HepG2 (cell line): ENCODE data around the gene SRRM3. TPM values are rescaled to one million over a fixed set of nuclear protein-coding genes. Genes with fewer than 3 reads are reported as not detected.

Experiments
- ATF2 ChIP-seq: sonication (generic); formaldehyde crosslinking; IDR thresholded peaks from 2 replicates; pipeline ENCODE4 v1.4.0; 2020; ENCODE audit warnings: missing genetic modification reagents
- ATF3 ChIP-seq: sonication (generic); formaldehyde crosslinking; IDR thresholded peaks from 2 replicates; pipeline ENCODE4 v1.4.0; 2020; ENCODE audit warnings: missing genetic modification reagents
- CSRNP2 ChIP-seq: sonication (generic); formaldehyde crosslinking; conservative IDR thresholded peaks from 2 replicates; pipeline ENCODE4 v1.8.0; 2022; ENCODE audit warnings: low read depth, missing genetic modification reagents
- DPF2 ChIP-seq: sonication (generic); formaldehyde crosslinking; IDR thresholded peaks from 2 replicates; pipeline ENCODE4 v1.4.0; 2020; ENCODE audit warnings: mild to moderate bottlenecking, low read depth, missing genetic modification reagents, borderline replicate concordance
- GATAD1 ChIP-seq: IDR thresholded peaks from 2 replicates; pipeline ENCODE4 v1.6.1; 2016; ENCODE audit warnings: missing genetic modification reagents, missing compliant biosample characterization
- GATAD2A ChIP-seq: IDR thresholded peaks from 2 replicates; pipeline ENCODE4 v1.6.1; 2016
- HOXA7 ChIP-seq: sonication (generic); formaldehyde crosslinking; IDR thresholded peaks from 2 replicates; pipeline ENCODE4 v1.8.1; 2022; ENCODE audit warnings: mild to moderate bottlenecking, missing genetic modification reagents, moderate library complexity
- JARID2 ChIP-seq: sonication (generic); formaldehyde crosslinking; IDR thresholded peaks from 2 replicates; pipeline ENCODE4 v1.8.1; 2023; ENCODE audit warnings: missing genetic modification reagents, inconsistent platforms; ENCODE audit not compliant: insufficient replicate concordance
- JDP2 ChIP-seq: sonication (generic); formaldehyde crosslinking; IDR thresholded peaks from 2 replicates; pipeline ENCODE4 v1.8.1; 2022; ENCODE audit warnings: missing genetic modification reagents, borderline replicate concordance
- MLLT10 ChIP-seq: sonication (generic); formaldehyde crosslinking; IDR thresholded peaks from 2 replicates; pipeline ENCODE4 v1.4.0; 2020; ENCODE audit warnings: missing genetic modification reagents
- PAXIP1 ChIP-seq: sonication (generic); formaldehyde crosslinking; conservative IDR thresholded peaks from 2 replicates; pipeline ENCODE4 v1.4.0; 2020; ENCODE audit warnings: mild to moderate bottlenecking, missing genetic modification reagents, moderate library complexity
- RELA ChIP-seq: sonication (generic); formaldehyde crosslinking; IDR thresholded peaks from 2 replicates; pipeline ENCODE4 v1.4.0; 2020; ENCODE audit warnings: missing genetic modification reagents
- SCMH1 ChIP-seq: sonication (generic); formaldehyde crosslinking; IDR thresholded peaks from 2 replicates; pipeline ENCODE4 v1.9.0; 2021; ENCODE audit warnings: missing genetic modification reagents, mild to moderate bottlenecking, borderline replicate concordance
- TFE3 ChIP-seq: IDR thresholded peaks from 2 replicates; pipeline ENCODE4 v1.6.1; 2016
- ZFP1 ChIP-seq: IDR thresholded peaks from 2 replicates; pipeline ENCODE4 v1.6.1; 2016
- ZMYM2 ChIP-seq: sonication (generic); formaldehyde crosslinking; IDR thresholded peaks from 2 replicates; pipeline ENCODE4 v1.8.0; 2022; ENCODE audit warnings: mild to moderate bottlenecking, missing genetic modification reagents
- ZNF160 ChIP-seq: sonication (generic); formaldehyde crosslinking; IDR thresholded peaks from 2 replicates; pipeline ENCODE4 v1.8.0; 2022; ENCODE audit warnings: mild to moderate bottlenecking, inconsistent platforms, missing genetic modification reagents
- ZNF580 ChIP-seq: IDR thresholded peaks from 2 replicates; pipeline ENCODE4 v1.6.1; 2016; ENCODE audit warnings: low read depth, borderline replicate concordance
- ZNF674 ChIP-seq: sonication (generic); formaldehyde crosslinking; IDR thresholded peaks from 2 replicates; pipeline ENCODE4 v1.5.0; 2020; ENCODE audit warnings: low read depth, mild to moderate bottlenecking, missing genetic modification reagents
- ZNF749 ChIP-seq: sonication (generic); formaldehyde crosslinking; IDR thresholded peaks from 2 replicates; pipeline ENCODE4 v1.8.0; 2022; ENCODE audit warnings: mild to moderate bottlenecking, missing genetic modification reagents, moderate library complexity, borderline replicate concordance
- polyA plus RNA-seq, 8 experiments: library from polyadenylated mRNA; depleted of rRNA in 3 of 8; stranded (reverse) in 7 of 8; unstranded in 1 of 8; fragments of >200 nt; fragmentation: Illumina TruSeq in 4 of 8; extraction: Trizol in 4 of 8; gene quantifications; 2 replicates each; pipeline versions ENCODE4 v1.2.1 to v1.2.3, GENCODE V29; 2011 to 2016; ENCODE audit warnings: low read depth in 4 of 8, missing spikeins in 1 of 8, mixed read lengths in 1 of 8; ENCODE audit not compliant: insufficient read depth in 1 of 8
- total RNA-seq, 5 experiments: library from RNA; depleted of rRNA; stranded (reverse); fragments of >200 nt; fragmentation: Illumina TruSeq; extraction: Trizol; gene quantifications; 2 replicates each; pipeline ENCODE4 v1.2.3, GENCODE V29; 2016; ENCODE audit warnings: low read depth in 1 of 5

Gene SRRM3
- total and polyA plus RNA-seq, 2 of the 13 experiments (the other 11 are each of a cell fraction or from before 2014, with no cell fraction given), result 0.13 to 0.54 TPM

- TF ChIP-seq PAXIP1 (CRISPR knock-in tag) (no peak), HOXA7 (CRISPR knock-in tag) (no peak), MLLT10 (CRISPR knock-in tag) (no peak), ZNF674 (no peak), ZNF749 (CRISPR knock-in tag) (0 out of 2 replicates have a peak, but pooled peaks have one; percentile 41), ZFP1 (CRISPR knock-in tag) (no peak), RELA (no peak), ZMYM2 (CRISPR knock-in tag) (no peak), GATAD1 (CRISPR knock-in tag) (0 out of 2 replicates have a peak, but pooled peaks have one; percentile 33), ZNF580 (peak; percentile 61; the same call in 1 of the 2 replicates), ATF2 (CRISPR knock-in tag) (0 out of 2 replicates have a peak, but pooled peaks have one; percentile 37), JDP2 (CRISPR knock-in tag) (no peak), JARID2 (no peak), TFE3 (CRISPR knock-in tag) (peak; percentile 62; the same call in 1 of the 2 replicates), CSRNP2 (no peak), SCMH1 (CRISPR knock-in tag) (no peak), DPF2 (no peak), GATAD2A (CRISPR knock-in tag) (0 out of 2 replicates have a peak, but pooled peaks have one; percentile 30), ZNF160 (CRISPR knock-in tag) (no peak), ATF3 (CRISPR knock-in tag) (no peak)
These were observed 23.7 kb downstream of the SRRM3 start (continued) for GRCh38 chr7:76225379-76225778.
